Pulmonary artery endothelial cell (primary cell): ENCODE measurements around the gene SEMA6A. TPM values are rescaled to one million over a fixed set of nuclear protein-coding genes. Genes with fewer than 3 reads are reported as not detected.

Source experiments
- DNase-seq: peaks from one replicate; pipeline ENCODE4 v3.0.0-alpha.2; 2011; ENCODE audit warnings: low read depth, low spot score
- total RNA-seq: library from RNA; depleted of rRNA; stranded (reverse); fragments of >200 nt; gene quantifications from 2 replicates; pipeline ENCODE4 v1.2.3, GENCODE V29; 2014

The SEMA6A gene
- total RNA-seq, 1 donor from 2014 or later: 0.92 TPM

GRCh38 chr5:116577064-116577788, 2.6 kb upstream of the SEMA6A start:
- no peak for DNase-seq

DNA sequence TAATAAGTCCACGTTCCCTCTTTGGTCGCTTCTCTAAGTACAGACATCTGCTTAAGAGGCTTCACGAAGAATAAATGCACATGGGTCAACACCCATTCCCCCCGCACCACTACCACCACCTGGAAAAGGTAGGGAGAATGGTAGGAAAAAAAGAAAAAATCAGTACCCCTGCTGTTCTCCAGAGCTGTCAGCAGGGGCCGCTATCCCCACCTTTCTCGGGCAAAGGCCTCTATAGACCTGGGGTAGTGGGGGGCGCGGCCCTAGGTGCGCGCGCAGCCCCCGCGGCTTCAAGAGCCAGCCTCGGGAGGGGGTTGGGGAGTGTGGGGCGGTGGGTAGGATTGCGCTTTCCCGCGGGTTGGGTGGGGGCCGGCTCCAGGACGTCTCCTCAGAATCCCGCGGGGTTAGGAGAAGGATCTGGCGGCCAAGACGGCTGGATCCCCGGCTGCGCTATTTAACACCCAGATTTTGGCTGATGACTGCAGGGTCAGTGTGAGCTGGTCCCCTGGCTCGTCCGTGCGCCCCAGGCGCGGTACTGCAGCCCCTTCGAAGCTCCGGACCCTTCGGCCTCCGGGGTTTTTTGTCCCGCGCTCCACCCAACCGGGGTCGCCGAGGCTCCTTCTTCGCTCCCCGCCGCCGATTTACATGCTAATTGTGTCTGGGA, 1.6 kb upstream of the SEMA6A start:
- peak; percentile 5 for DNase-seq

GRCh38 chr5:116575326-116576052, 866 bp upstream of the SEMA6A start:
- no peak for DNase-seq

DNA sequence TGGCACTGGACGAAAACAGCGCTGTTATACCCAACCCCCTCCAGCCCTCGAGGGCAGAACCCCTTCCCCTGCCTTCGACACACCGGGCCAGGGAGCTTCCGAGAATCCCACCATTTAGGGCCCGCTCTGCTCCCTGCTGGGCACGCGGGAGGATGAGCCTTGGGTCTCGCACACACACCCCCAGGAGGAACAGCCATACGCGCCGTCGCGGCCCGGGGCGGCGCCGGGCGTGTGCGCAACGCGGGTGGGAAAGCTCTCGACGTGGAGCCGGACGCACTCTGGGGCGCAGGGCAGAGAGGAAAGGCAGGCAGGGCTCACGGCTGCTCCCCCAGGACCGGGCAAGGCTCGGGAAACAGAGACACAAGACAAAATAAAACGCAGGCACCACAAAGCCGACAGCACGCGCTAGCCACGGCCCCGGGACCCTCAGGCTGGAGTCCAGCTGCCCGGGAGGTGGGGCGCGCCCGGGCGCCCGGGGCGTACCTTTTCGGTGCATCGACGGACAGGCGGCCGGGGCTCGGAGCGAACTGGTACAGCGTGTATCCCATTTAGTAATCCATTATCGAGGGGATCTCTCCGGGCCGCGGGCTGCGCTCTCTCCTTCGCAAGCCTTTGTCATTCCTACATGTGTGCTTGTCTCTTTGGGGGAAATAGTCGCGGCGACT, 789 bp downstream of the SEMA6A start:
- no peak for DNase-seq

- DNase-seq: no peak
Observed at GRCh38 chr5:116573279-116573701, 1.3 kb downstream of the SEMA6A start.

DNA sequence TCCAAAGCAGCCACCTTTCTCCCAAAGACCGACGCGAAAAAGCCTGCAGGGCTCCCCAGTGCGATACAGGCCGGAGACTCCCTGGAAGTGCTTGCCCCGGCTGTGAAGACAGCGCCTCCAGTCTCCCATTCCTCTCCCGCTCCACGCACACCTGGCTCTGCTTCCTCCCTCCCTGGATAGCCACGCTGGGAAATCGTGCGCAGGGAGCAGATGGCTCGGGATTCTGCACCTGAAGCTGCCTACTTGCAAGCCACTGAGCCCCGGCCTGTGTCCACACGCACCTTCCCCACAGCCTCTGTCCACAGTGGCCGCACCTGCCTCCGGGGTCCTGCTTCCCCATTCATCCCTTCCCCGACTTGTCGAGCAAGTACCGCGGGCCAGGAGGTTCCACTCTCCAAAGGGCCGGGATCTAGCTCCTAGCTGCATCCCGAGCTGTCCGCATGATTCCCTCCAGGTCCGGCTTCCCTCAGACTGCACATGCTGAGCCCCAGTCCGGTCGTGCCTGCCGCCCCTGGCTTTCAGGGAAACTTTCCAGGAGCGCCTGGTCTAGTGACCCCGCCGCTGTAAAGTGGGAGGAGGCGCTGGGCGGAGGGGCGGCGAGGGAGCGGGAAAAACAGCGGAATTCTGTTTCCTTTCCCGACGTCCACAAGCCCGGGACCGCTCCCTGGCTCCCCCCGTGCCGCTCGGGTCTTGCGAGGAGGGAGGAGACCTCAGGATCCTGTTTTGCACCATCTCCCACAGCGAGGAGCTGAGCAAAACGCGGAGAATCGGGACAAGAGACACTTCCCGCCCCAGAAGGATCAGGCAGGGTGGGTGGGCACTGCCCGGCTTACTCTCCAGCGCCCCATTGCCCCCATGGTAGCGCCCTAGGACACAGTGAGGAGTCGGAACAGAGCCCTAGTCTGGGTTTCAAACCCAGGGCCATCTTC, 2.0 kb downstream of the SEMA6A start:
- DNase-seq: no peak

- DNase-seq: no peak
Observed at GRCh38 chr5:116571568-116572349, 2.9 kb downstream of the SEMA6A start.

GRCh38 chr5:116569999-116570398, 4.6 kb downstream of the SEMA6A start:
- no peak for DNase-seq

GRCh38 chr5:116567106-116567505, 7.5 kb downstream of the SEMA6A start:
- DNase-seq: no peak

DNA sequence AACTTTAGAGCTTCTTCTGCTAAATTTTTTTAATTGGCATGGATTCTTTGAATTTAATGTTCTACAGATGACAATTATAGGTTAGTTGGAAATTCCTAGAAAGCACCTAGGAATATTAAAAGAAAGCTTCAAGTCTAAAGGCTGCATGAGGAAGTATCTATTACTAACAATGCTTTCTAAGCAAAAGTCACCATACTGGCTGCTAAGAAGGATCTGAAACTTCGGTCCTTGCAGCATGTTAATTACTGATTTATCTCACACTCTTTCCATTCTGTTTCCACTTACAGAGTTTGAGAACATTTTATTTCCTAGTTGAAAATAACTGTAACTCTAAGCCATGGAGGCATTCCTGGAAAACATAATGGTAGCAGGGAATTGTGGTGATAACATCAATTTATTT, 8.4 kb downstream of the SEMA6A start:
- no peak for DNase-seq

DNA sequence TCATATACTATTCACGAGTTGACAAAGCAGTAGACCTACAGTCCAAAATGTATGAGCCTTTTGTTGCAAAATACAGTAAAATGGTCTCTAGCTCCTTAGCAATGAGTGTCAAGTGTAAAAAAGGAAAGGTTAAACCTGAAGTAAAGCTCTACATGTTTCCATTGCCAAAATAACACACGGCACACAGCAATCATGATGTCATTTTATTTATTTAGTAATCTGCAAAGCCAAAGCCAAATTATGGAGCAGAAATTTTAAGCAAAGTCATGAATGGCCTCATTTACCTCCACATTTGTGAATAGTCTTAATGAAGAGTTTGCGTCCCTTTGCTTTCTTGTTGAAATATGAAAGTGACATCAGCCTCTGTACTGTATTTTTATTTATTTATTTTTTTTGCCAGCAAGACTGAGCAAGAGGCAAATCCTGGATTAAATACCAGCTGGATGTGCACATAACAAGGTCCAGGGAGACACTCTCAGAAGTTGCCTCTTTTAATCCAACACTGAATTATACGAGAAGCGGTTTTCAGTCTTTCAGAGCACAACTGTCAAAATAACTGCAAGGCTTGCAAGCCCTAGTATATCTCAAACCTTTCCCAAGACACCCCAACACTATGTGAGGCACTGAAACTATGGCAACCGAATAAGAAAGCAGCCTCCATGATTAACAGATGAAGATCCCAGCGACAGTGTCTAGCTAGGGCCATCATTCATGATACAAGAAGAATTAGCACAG, 9.7 kb downstream of the SEMA6A start:
- no peak for DNase-seq

GRCh38 chr5:116564312-116564711, 10.3 kb downstream of the SEMA6A start:
- DNase-seq: no peak

- DNase-seq: no peak
Observed at GRCh38 chr5:116563736-116564308, 10.8 kb downstream of the SEMA6A start.

DNA sequence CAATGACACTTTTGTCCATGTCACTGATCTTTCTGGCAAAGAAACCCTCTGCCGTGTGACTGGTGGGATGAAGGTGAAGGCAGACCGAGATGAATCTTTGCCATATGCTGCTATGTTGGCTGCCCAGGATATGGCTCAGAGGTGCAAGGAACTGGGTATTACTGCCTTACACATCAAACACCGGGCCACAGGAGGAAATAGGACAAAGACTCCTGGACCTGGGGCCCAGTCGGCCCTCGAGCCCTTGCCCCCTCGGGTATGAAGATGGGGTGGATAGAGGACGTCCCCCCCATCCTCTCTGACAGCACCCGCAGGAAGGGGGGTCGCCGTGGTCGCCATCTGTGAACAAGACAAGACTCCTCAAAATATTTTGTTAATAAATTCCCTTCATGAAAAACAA, 12.0 kb downstream of the SEMA6A start:
- no peak for DNase-seq

DNA sequence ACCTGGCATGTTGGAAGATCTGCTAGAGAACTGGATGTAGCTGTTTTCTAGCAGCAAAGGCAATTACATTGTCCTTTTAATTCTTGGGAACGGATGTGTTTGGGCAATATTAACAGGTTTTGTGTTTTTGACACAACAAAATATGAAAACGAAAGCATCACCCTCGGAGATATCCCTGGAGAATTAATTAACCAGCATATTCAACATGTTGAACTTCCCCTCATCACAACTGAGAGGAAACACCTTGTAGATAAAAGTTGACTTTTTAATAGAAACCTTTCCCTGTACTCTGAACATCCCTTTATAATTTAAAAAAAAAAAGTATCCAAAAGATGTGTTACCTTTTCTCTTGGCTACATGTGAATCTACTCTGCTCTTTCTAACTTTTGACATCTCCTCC, 13.0 kb downstream of the SEMA6A start:
- no peak for DNase-seq

DNA sequence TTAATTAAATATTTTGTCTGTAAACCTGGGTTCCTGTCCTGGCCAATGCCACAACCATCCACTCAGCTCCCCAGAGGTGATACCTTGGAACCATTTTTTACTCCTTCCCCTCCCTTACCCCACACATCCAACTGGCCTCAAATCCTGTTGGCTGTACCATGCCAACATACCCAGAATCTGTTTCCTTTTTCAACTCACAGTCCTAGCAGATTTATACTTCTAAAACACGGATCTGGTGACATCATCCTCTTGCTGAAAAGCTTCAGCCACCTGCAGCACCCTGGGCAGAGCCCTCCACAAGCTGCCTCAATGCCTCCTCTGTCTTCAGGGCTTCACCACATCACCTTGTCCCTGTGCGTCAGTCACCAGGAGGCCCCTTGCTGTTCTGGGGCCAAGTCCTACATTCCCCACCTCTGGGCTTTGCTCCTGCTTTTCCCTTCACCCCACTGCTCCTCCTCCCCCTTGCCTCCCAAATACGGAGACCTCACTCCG, 14.9 kb downstream of the SEMA6A start:
- DNase-seq: no peak

DNA sequence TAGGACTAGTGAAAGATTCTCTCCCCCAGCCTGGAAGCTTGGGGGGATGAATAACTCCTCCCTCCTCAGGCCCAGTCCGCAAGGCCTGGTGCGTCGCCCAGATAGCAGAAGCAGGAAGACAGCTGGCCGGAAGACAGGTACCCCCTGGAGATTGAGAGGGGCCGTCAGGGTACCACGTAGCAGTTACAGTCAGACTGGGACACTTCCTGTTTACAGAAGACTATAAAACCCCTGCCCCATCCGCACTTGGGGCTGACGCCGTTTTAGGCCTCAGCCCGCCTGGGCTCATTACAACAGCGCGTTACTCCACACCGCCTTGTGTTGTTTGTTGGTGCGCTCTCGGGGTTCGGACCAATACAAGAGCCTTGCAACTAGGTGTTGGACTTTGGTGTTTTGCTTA, 15.4 kb downstream of the SEMA6A start:
- no peak for DNase-seq

DNA sequence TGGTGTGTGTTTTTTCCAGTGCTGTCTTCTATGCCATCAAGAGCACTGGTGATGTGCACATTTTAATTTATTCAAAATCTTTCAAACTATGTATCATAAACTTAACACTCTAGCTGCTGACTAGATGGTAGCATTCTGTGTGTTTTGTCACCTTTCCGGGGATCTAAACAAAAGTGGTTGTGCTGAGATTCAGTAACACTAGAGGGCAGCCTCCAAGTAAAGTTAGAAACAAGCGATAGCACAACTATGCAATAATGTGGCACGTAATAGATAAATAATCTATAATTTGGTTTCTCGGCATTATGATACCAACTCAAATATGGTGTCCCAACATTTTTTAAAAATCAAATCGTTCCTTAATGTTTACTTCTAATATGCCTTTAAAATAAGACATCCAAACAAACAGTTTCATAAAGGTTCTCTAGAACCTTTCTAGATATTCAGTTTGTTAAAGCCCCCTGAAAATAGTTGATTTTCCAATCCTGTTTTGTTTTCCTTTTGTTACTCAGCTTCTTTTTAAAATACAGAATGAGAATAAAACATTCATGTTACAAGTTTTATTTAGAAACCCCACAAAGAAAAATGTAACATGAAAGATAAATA, 16.9 kb downstream of the SEMA6A start:
- no peak for DNase-seq
